DND-41 (cell line): Measurements from ENCODE around the gene LRRC14B.
"Not testable (repeated sequence)": the region's sequence is repeated elsewhere in the genome, so short reads cannot be mapped to it uniquely, and the experiment has no call there.

ENCODE experiments used
- CTCF ChIP-seq: IDR thresholded peaks from 2 replicates; pipeline ENCODE4 v1.5.1; 2012; ENCODE audit warnings: borderline replicate concordance, low read length, moderate library complexity, mild to moderate bottlenecking; ENCODE audit not compliant: poor library complexity, severe bottlenecking; ENCODE audit errors: extremely low read depth
- EZH2 ChIP-seq: IDR thresholded peaks from 3 replicates; pipeline ENCODE4 v1.6.1; 2012; ENCODE audit warnings: borderline replicate concordance, low read depth, mild to moderate bottlenecking, moderate library complexity, low read length, inconsistent platforms; ENCODE audit not compliant: severe bottlenecking

GRCh38 chr5:222951-223715 lies 31.8 kb downstream of the LRRC14B start:
- not testable (repeated sequence) for TF ChIP-seq CTCF, EZH2
